Measurements from ENCODE around the gene BST1.

The BST1 gene

DNA sequence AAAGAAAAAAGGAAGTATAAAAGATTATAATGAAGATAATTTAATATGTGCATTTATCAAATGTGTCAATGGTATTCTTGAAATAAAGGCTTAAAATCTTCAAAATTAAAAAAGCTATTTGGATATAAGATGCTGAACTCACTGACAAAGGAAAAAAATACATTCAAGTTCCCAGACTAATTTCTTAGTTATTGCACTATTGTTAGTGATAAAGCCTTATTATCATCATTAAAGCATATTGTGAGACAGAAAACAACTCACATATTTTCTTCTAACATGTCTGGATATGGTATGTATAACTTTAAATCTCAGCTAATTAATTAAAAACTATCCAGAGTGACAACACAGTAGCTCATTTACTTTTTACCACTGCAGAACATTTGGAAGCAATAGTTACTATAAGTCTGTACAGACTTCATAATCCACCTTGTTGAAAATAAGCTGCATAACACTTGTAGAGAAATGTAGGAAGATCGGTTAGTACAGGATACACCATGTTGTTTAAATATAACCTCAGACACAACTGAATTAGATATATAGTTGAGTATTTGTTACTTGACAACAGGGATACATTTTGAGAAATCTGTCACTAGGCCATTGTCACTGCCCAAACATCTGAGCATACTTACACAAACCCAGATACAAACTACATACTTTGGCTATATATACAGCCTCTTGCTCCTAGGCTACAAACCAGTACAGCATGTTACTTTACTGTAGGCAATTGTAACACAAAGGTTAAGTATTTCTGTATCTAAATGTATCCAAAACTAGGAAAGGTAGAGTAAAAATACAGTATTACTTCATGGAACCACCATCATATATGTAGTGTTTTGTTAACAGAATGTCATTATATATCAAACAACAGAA is 34.1 kb upstream of the BST1 start:
- no peak overlapping the region for H3K4me3 ChIP-seq (ENCODE audit: low read length)
- TF ChIP-seq, protein P1, sequence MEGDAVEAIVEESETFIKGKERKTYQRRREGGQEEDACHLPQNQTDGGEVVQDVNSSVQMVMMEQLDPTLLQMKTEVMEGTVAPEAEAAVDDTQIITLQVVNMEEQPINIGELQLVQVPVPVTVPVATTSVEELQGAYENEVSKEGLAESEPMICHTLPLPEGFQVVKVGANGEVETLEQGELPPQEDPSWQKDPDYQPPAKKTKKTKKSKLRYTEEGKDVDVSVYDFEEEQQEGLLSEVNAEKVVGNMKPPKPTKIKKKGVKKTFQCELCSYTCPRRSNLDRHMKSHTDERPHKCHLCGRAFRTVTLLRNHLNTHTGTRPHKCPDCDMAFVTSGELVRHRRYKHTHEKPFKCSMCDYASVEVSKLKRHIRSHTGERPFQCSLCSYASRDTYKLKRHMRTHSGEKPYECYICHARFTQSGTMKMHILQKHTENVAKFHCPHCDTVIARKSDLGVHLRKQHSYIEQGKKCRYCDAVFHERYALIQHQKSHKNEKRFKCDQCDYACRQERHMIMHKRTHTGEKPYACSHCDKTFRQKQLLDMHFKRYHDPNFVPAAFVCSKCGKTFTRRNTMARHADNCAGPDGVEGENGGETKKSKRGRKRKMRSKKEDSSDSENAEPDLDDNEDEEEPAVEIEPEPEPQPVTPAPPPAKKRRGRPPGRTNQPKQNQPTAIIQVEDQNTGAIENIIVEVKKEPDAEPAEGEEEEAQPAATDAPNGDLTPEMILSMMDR (conservative IDR thresholded peaks at IDR 0.05; ENCODE audit: low read depth, low read length): no peak
- no peak for DNase-seq (ENCODE audit: low read depth)

DNA sequence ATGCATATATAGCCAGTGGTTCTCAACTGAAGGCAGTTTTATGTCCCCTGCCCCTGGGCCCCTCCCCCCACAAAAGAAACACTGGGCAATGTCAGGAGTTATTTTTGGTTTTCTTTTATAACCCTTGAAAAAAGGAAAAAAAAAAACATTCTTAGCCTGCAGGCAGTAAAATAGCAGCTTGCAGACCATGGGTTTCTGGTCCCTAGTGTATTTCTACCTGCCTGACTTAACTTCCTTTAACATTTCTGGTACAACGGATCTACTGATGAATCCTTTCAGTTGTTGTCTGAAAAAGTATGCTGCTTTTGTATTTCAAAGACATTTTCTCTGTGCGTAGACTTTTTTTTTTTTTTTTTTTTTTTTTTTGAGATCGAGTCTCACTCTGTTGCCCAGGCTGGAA is 32.3 kb upstream of the BST1 start:
- DNase-seq (ENCODE audit: low read depth): no peak
- TF ChIP-seq, protein P1 (conservative IDR thresholded peaks at IDR 0.05; ENCODE audit: low read depth, low read length): no peak
- no peak overlapping the region for H3K4me3 ChIP-seq (ENCODE audit: low read length)

DNA sequence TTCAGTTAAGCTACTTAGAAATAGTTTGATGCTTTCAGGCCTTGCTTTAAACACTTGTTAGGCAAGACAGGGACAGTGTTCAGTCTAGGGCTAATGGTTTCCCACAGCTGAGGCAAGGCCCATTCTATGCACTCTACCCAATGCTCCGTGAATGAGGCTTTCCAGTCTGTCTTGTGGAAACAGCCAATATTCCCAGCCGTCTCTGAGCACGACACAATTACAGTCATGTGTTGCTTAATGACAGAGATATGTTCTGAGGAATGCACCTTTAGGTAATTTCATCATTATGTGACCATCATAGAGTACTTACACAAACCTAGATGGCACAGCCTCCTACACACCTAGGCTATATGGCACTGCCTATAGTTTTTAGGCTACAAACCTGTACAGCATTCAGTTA is 30.8 kb upstream of the BST1 start:
- TF ChIP-seq, protein P1 (conservative IDR thresholded peaks at IDR 0.05; ENCODE audit: low read depth, low read length): no peak
- no peak overlapping the region for H3K4me3 ChIP-seq (ENCODE audit: low read length)
- DNase-seq (ENCODE audit: low read depth): no peak

DNA sequence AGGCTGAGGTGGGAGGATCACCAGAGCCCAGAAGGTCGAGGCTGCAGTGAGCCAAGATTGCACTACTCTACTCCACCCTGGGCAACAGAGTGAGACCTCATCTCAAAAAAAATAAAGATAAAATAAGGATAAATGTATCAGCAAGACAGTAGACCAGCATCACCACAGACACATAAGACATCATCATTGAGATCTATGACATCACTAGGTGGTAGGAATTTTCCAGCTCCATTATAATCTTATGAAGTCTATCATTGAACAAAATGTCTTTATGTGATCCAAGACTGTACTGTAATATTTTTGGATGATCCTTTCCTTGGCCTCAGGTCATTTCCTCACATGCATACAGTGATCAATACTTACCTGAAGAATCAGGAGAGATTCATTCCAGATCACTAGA is 29.5 kb upstream of the BST1 start:
- H3K4me3 ChIP-seq (ENCODE audit: low read length): no peak overlapping the region
- TF ChIP-seq, protein P1 (conservative IDR thresholded peaks at IDR 0.05; ENCODE audit: low read depth, low read length): no peak
- DNase-seq (ENCODE audit: low read depth): no peak

DNA sequence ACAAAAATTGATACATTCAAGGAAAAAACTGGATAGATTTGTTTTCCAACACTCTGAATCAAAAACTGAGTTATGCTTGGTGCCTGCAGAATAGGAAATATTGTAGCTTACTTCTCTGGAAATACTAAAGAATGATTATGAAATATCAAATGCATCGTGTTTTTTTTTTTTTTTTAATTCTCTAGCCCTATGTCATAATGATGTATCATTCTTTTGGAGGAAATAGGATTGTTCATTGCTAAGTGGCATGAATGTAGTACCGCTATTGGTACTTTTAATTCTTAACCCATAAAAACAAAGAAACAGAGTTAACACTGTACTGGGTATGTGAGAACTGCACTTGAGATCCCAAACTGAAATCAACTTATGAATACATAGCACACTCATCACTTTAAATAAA is 28.8 kb upstream of the BST1 start:
- DNase-seq (ENCODE audit: low read depth): no peak
- TF ChIP-seq, protein P1 (conservative IDR thresholded peaks at IDR 0.05; ENCODE audit: low read depth, low read length): no peak
- no peak overlapping the region for H3K4me3 ChIP-seq (ENCODE audit: low read length)

DNA sequence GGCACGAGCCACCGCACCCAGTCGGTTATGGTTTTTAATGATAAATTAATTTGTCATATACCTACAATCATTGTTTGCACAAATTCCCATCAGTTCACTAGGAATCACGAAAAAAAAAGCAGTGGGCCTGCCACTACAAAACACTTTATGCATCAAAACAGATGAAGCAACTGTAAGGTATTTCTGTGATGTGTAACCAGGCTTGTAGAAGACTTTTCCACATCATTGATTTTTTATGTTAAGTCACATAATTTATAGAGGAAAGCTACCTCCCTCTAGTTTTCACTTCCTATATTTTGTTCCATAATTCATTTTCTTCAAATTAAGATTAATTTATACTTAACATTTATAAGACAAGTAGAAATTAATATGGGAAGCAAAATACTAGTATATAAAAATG is 27.9 kb upstream of the BST1 start:
- TF ChIP-seq, protein P1 (conservative IDR thresholded peaks at IDR 0.05; ENCODE audit: low read depth, low read length): no peak
- DNase-seq (ENCODE audit: low read depth): no peak
- H3K4me3 ChIP-seq (ENCODE audit: low read length): no peak overlapping the region

DNA sequence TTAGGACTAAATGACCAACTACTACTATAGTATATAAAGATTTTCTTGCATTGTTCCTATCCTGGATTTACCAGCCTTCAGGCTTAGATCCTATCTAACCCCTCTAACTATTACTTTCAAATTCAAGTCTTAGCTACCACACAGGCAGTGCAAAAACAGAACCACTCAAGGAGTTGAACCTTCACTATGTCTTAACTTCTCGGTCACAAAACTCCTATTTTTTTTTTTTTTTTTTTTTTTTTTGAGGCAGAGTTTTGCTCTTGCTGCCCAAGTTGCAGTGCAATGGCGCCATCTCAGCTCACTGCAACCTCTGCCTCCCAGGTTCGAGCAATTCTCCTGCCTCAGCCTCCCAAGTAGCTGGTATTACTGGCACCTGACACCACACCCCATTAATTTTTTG is 27.5 kb upstream of the BST1 start:
- no peak for DNase-seq (ENCODE audit: low read depth)
- H3K4me3 ChIP-seq (ENCODE audit: low read length): no peak overlapping the region
- TF ChIP-seq, protein P1 (conservative IDR thresholded peaks at IDR 0.05; ENCODE audit: low read depth, low read length): no peak
